Type B pancreatic cell (in vitro differentiated cells): ENCODE results near the gene SRP19. TPM values are rescaled to one million over a fixed set of nuclear protein-coding genes. Genes with fewer than 3 reads are reported as not detected.
"Not testable (repeated sequence)": the region's sequence is repeated elsewhere in the genome, so short reads cannot be mapped to it uniquely, and the experiment has no call there.

ENCODE experiments used
- DNase-seq: peaks from one replicate; pipeline ENCODE4 v3.0.0; 2021; ENCODE audit warnings: mixed read lengths; ENCODE audit not compliant: unreplicated experiment; ENCODE audit errors: extremely low spot score
- H3K27ac Mint-ChIP-seq: 2 replicates; pipeline ENCODE4 v1.8.0; 2021; ENCODE audit warnings: mild to moderate bottlenecking, mixed read lengths
- H3K27me3 Mint-ChIP-seq: 2 replicates; pipeline ENCODE4 v1.8.0; 2021; ENCODE audit warnings: mixed read lengths
- H3K36me3 Mint-ChIP-seq: 2 replicates; pipeline ENCODE4 v1.8.0; 2021; ENCODE audit warnings: mixed read lengths
- H3K4me1 Mint-ChIP-seq: one replicate; pipeline ENCODE4 v1.8.0; 2021; ENCODE audit warnings: mixed read lengths; ENCODE audit not compliant: unreplicated experiment
- H3K4me3 Mint-ChIP-seq: 2 replicates; pipeline ENCODE4 v1.8.0; 2021; ENCODE audit warnings: mild to moderate bottlenecking, mixed read lengths
- H3K9me3 Mint-ChIP-seq: 2 replicates; pipeline ENCODE4 v1.8.0; 2021; ENCODE audit warnings: mixed read lengths
- total RNA-seq: library from RNA; stranded (reverse); gene quantifications from 2 replicates; pipeline ENCODE4 v1.2.1, GENCODE V29; 2021; ENCODE audit warnings: low replicate concordance
- TF ChIP-seq, protein P1 (sequence below): fragments of 200-600 bp; sonication (generic); conservative IDR thresholded peaks from 2 replicates; pipeline ENCODE4 v1.5.0; 2021; ENCODE audit warnings: antibody characterized with exemption, mild to moderate bottlenecking

Gene SRP19
- total RNA-seq, 1 donor from 2014 or later = 45.4 TPM

DNA sequence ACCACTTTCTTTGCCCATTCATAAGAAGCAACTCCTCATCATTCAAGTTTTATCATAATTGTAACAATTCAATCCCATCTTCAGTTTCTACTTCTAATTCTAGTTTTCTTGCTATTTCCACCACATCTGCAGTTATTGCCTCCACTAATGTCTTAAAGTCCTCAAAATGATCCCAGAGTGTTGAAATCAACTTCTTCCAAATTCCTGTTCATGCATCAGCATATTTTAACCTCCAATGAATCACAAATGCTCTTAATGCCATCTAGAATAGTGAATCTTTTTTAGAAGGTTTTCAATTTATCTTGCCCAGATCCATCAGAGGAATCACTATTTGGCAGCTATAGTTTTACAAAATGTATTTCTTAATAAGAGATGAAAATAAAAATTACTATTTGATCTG, 3.2 kb upstream of the SRP19 start:
- TF ChIP-seq, protein P1, sequence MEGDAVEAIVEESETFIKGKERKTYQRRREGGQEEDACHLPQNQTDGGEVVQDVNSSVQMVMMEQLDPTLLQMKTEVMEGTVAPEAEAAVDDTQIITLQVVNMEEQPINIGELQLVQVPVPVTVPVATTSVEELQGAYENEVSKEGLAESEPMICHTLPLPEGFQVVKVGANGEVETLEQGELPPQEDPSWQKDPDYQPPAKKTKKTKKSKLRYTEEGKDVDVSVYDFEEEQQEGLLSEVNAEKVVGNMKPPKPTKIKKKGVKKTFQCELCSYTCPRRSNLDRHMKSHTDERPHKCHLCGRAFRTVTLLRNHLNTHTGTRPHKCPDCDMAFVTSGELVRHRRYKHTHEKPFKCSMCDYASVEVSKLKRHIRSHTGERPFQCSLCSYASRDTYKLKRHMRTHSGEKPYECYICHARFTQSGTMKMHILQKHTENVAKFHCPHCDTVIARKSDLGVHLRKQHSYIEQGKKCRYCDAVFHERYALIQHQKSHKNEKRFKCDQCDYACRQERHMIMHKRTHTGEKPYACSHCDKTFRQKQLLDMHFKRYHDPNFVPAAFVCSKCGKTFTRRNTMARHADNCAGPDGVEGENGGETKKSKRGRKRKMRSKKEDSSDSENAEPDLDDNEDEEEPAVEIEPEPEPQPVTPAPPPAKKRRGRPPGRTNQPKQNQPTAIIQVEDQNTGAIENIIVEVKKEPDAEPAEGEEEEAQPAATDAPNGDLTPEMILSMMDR = no peak
- Mint-ChIP-seq H3K4me3 (no peak overlapping the region), H3K9me3 (peaks cover 4% of the 10 kb centered on the region), H3K27me3 (peaks cover 26% of the 10 kb centered on the region), H3K4me1 (peaks cover 12% of the 10 kb centered on the region), H3K27ac (no peak overlapping the region), H3K36me3 (peaks cover 5% of the 10 kb centered on the region)
- no peak for DNase-seq

DNA sequence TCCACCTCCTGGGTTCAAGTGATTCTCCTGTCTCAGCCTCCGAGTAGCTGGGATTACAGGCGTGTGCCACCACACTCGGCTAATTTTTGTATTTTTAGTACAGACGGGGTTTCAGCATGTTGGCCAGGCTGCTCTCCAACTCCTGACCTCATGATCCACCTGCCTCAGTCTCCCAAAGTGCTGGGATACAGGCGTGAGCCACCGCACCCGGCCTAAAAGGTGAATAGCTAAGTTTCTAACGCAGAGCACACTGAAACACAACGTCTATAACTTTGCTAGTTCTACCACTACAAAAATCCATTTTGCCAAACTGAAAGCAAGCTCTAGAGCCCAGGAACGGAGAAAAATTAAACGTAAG, 537 bp upstream of the SRP19 start:
- not testable (repeated sequence) for H3K9me3 Mint-ChIP-seq, DNase-seq, H3K36me3 Mint-ChIP-seq
- Mint-ChIP-seq H3K4me3 (peak overlapping the region; percentile 97), H3K27ac (peak overlapping the region; percentile 97), H3K4me1 (peaks cover 22% of the 10 kb centered on the region), H3K27me3 (peaks cover 16% of the 10 kb centered on the region)

DNA sequence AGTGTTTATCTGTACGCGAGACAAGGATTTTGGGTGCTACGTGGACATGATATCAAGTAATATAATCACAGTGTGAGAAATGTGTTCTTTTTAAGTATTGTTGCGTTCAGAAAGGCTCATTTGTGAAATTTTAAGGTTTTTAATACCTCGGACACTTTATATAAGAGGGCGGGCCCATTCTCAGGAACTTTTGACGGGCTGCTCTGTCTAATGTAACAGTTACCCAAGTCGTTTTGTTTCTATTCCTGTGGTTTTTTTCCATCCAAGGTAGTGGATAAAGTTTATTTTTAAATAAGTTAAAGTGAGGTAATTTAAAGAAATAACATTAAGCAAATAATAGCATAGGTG, 525 bp downstream of the SRP19 start:
- TF ChIP-seq, protein P1 = no peak
- DNase-seq = no peak
- peak overlapping the region; percentile 97 for H3K4me3 Mint-ChIP-seq

DNA sequence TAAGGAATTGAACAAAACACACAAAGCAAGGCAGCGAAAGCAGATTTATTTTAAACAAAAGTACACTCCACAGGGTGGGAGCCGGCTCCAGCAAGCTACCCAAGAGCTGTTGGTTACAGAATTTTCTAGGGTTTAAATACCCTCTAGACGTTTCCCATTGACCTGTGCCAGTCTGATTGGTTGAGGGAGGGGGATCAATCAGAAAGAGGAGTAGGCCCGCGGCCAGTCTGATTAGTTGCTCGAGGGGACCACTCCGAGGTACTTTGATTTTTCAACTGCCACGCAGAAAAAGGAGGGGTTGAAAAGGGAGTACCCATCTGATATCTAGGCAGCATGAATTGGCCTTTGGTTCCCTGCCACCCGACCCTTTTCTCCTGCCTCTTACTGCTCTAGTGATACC, 998 bp downstream of the SRP19 start:
- Mint-ChIP-seq H3K27ac (peak overlapping the region; percentile 97), H3K36me3 (peaks cover 7% of the 10 kb centered on the region), H3K27me3 (peaks cover 5% of the 10 kb centered on the region), H3K4me3 (peak overlapping the region; percentile 97), H3K9me3 (peaks cover 4% of the 10 kb centered on the region), H3K4me1 (peaks cover 22% of the 10 kb centered on the region)
- no peak for DNase-seq
- TF ChIP-seq, protein P1 = no peak

More for the DNA sequence above, 525 bp downstream of the SRP19 start:
- H3K36me3 Mint-ChIP-seq = peaks cover 7% of the 10 kb centered on the region
- H3K9me3 Mint-ChIP-seq = peaks cover 4% of the 10 kb centered on the region
- peaks cover 22% of the 10 kb centered on the region for H3K4me1 Mint-ChIP-seq
- peak overlapping the region; percentile 97 for H3K27ac Mint-ChIP-seq
- H3K27me3 Mint-ChIP-seq = peaks cover 5% of the 10 kb centered on the region

DNA sequence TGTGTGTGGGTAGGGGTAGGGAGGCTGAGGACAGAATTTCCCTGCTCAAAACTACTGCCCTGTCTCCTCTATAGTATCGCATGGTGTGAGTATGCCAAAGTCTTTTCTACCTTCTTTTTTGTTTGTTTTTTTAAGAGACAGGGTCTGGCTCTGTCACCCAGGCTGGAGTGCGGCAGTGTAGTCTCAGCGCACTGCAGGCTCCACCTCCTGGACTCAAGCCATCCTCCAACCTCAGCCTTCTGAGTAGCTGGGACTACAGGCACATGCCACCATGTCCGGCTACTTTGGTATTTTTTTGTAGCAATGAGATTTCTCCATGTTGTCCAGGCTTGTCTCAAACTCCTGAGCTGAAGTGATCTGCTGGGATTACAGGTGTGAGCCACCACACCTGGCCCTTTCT, 2.5 kb downstream of the SRP19 start:
- peaks cover 22% of the 10 kb centered on the region for H3K4me1 Mint-ChIP-seq
- TF ChIP-seq, protein P1 = no peak
- H3K4me3 Mint-ChIP-seq = peak overlapping the region; percentile 97
- H3K36me3 Mint-ChIP-seq = peaks cover 15% of the 10 kb centered on the region
- no peaks in the 10 kb centered on the region for H3K27me3 Mint-ChIP-seq
- no peak for DNase-seq
- peaks cover 4% of the 10 kb centered on the region for H3K9me3 Mint-ChIP-seq
- peak overlapping the region; percentile 97 for H3K27ac Mint-ChIP-seq

DNA sequence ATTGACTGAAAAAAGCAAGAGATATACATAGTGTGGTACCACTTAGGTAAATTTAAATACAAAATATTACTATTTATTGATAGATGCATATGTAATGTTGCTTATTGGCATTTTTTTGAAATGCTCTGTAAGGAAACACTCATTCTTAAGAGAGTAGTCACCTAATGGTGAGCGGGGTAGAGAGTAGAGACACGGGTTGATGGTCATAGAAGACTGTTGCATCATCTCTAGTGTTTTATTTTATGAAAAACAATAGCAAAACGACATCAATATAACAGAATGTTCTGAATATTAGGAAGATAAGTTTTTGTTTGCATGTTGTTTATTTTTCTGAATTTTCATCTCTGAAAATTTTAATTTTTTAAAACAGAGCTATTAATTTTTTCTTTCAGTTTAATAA, 4.0 kb downstream of the SRP19 start:
- TF ChIP-seq, protein P1 = no peak
- DNase-seq = no peak
- H3K9me3 Mint-ChIP-seq = peaks cover 4% of the 10 kb centered on the region
- H3K27ac Mint-ChIP-seq = no peak overlapping the region
- no peak overlapping the region for H3K4me3 Mint-ChIP-seq
- H3K4me1 Mint-ChIP-seq = peaks cover 22% of the 10 kb centered on the region
- H3K27me3 Mint-ChIP-seq = no peaks in the 10 kb centered on the region
- H3K36me3 Mint-ChIP-seq = peaks cover 27% of the 10 kb centered on the region
